ENCODE measurements around the gene HMX3. TPM values are rescaled to one million over a fixed set of nuclear protein-coding genes. Genes with fewer than 3 reads are reported as not detected.

HMX3 gene
- total RNA-seq, 2 donors from 2014 or later: not detected

- H3K9me3 Mint-ChIP-seq: no peaks in the 10 kb centered on the region
- DNase-seq (ENCODE audit: low spot score): no peak
These were observed 17.9 kb upstream of the HMX3 start for GRCh38 chr10:123117644-123118417.

GRCh38 chr10:123119081-123119480 lies 16.7 kb upstream of the HMX3 start:
- ATAC-seq: no peak
- peaks cover 33 to 42% of the 10 kb centered on the region in 2 donors for H3K27me3 Mint-ChIP-seq
- no peaks in the 10 kb centered on the region for H3K9me3 Mint-ChIP-seq
- H3K36me3 Mint-ChIP-seq: no peaks in the 10 kb centered on the region
- DNase-seq (ENCODE audit: low spot score): no peak
- no peak overlapping the region for H3K4me3 Mint-ChIP-seq
- H3K27ac Mint-ChIP-seq: no peak overlapping the region
- H3K4me1 Mint-ChIP-seq (ENCODE audit: low read depth in 2 of 2): no peaks in the 10 kb centered on the region

More at GRCh38 chr10:123117644-123118417, 17.9 kb upstream of the HMX3 start:
- Mint-ChIP-seq H3K27ac (no peak overlapping the region), H3K27me3 (peaks cover 35 to 40% of the 10 kb centered on the region in 2 donors), H3K4me3 (no peak overlapping the region), H3K36me3 (no peaks in the 10 kb centered on the region), H3K4me1 (ENCODE audit: low read depth in 2 of 2) (no peaks in the 10 kb centered on the region)
- peak in 1 of 2 donors; percentile 20 for ATAC-seq

GRCh38 chr10:123126246-123126645 lies 9.5 kb upstream of the HMX3 start:
- H3K9me3 Mint-ChIP-seq: no peaks in the 10 kb centered on the region
- peaks cover 51 to 60% of the 10 kb centered on the region in 2 donors for H3K27me3 Mint-ChIP-seq
- no peak overlapping the region for H3K27ac Mint-ChIP-seq
- no peak for ATAC-seq
- DNase-seq (ENCODE audit: low spot score): no peak
- no peaks in the 10 kb centered on the region for H3K4me1 Mint-ChIP-seq (ENCODE audit: low read depth in 2 of 2)
- H3K4me3 Mint-ChIP-seq: no peak overlapping the region
- H3K36me3 Mint-ChIP-seq: no peaks in the 10 kb centered on the region

- DNase-seq (ENCODE audit: low spot score) (no peak), ATAC-seq (no peak)
- peaks cover 12 to 15% of the 10 kb centered on the region in 2 donors for H3K4me1 Mint-ChIP-seq (ENCODE audit: low read depth in 2 of 2)
- H3K9me3 Mint-ChIP-seq: no peaks in the 10 kb centered on the region
- H3K36me3 Mint-ChIP-seq: no peaks in the 10 kb centered on the region
- H3K27me3 Mint-ChIP-seq: peaks cover 57 to 74% of the 10 kb centered on the region in 2 donors
- no peak overlapping the region for H3K4me3 Mint-ChIP-seq
- H3K27ac Mint-ChIP-seq: no peak overlapping the region
These were observed 6.0 kb upstream of the HMX3 start for GRCh38 chr10:123129618-123130271.

- Mint-ChIP-seq H3K9me3 (no peaks in the 10 kb centered on the region), H3K4me3 (peak overlapping the region; percentile 70), H3K4me1 (ENCODE audit: low read depth in 2 of 2) (peaks cover 19 to 21% of the 10 kb centered on the region in 2 donors), H3K36me3 (no peaks in the 10 kb centered on the region), H3K27ac (no peak overlapping the region), H3K27me3 (peaks cover 44 to 67% of the 10 kb centered on the region in 2 donors)
- ATAC-seq (peak; percentile 72 to 76), DNase-seq (ENCODE audit: low spot score) (peak; percentile 88)
These were observed 2.9 kb upstream of the HMX3 start for GRCh38 chr10:123132576-123133477.

- no peaks in the 10 kb centered on the region for H3K36me3 Mint-ChIP-seq
- no peak overlapping the region for H3K27ac Mint-ChIP-seq
- peaks cover 19 to 21% of the 10 kb centered on the region in 2 donors for H3K4me1 Mint-ChIP-seq (ENCODE audit: low read depth in 2 of 2)
- no peaks in the 10 kb centered on the region for H3K9me3 Mint-ChIP-seq
- DNase-seq (ENCODE audit: low spot score) (no peak), ATAC-seq (no peak)
- H3K4me3 Mint-ChIP-seq: peak overlapping the region; percentile 57
- peaks cover 41 to 69% of the 10 kb centered on the region in 2 donors for H3K27me3 Mint-ChIP-seq
These were observed 2.0 kb upstream of the HMX3 start for GRCh38 chr10:123133541-123134342.

- H3K36me3 Mint-ChIP-seq: no peaks in the 10 kb centered on the region
- peak overlapping the region; percentile 57 for H3K4me3 Mint-ChIP-seq
These were observed 1.3 kb upstream of the HMX3 start for GRCh38 chr10:123134343-123134914.

GRCh38 chr10:123134915-123135414 lies 805 bp upstream of the HMX3 start:
- DNase-seq (ENCODE audit: low spot score) (no peak), ATAC-seq (no peak)
- H3K36me3 Mint-ChIP-seq: no peaks in the 10 kb centered on the region
- no peak overlapping the region for H3K27ac Mint-ChIP-seq
- H3K9me3 Mint-ChIP-seq: no peaks in the 10 kb centered on the region
- H3K4me3 Mint-ChIP-seq: peak overlapping the region; percentile 38
- peaks cover 27 to 28% of the 10 kb centered on the region in 2 donors for H3K4me1 Mint-ChIP-seq (ENCODE audit: low read depth in 2 of 2)
- H3K27me3 Mint-ChIP-seq: peaks cover 46 to 69% of the 10 kb centered on the region in 2 donors

More at GRCh38 chr10:123134343-123134914, 1.3 kb upstream of the HMX3 start:
- Mint-ChIP-seq H3K4me1 (ENCODE audit: low read depth in 2 of 2) (peaks cover 23 to 25% of the 10 kb centered on the region in 2 donors), H3K9me3 (no peaks in the 10 kb centered on the region), H3K27me3 (peaks cover 44 to 70% of the 10 kb centered on the region in 2 donors), H3K27ac (no peak overlapping the region)
- no peak for ATAC-seq
- DNase-seq (ENCODE audit: low spot score): no peak

- peak overlapping the region in 1 of 2 donors; percentile 37 for H3K27ac Mint-ChIP-seq
These were observed 543 bp downstream of the HMX3 start for GRCh38 chr10:123136221-123136805.

GRCh38 chr10:123136806-123137642 lies 1.3 kb downstream of the HMX3 start:
- Mint-ChIP-seq H3K4me1 (ENCODE audit: low read depth in 2 of 2) (peaks cover 32 to 35% of the 10 kb centered on the region in 2 donors), H3K36me3 (no peaks in the 10 kb centered on the region), H3K27me3 (peaks cover 46 to 65% of the 10 kb centered on the region in 2 donors), H3K27ac (peak overlapping the region in 1 of 2 donors; percentile 37), H3K9me3 (no peaks in the 10 kb centered on the region), H3K4me3 (peak overlapping the region; percentile 84)
- ATAC-seq (peak; percentile 25 to 45), DNase-seq (ENCODE audit: low spot score) (no peak)

More at GRCh38 chr10:123136221-123136805, 543 bp downstream of the HMX3 start:
- peaks cover 27 to 29% of the 10 kb centered on the region in 2 donors for H3K4me1 Mint-ChIP-seq (ENCODE audit: low read depth in 2 of 2)
- no peak for DNase-seq (ENCODE audit: low spot score)
- no peaks in the 10 kb centered on the region for H3K36me3 Mint-ChIP-seq
- no peaks in the 10 kb centered on the region for H3K9me3 Mint-ChIP-seq
- ATAC-seq: no peak
- H3K4me3 Mint-ChIP-seq: peak overlapping the region; percentile 84
- peaks cover 44 to 65% of the 10 kb centered on the region in 2 donors for H3K27me3 Mint-ChIP-seq

GRCh38 chr10:123139165-123139520 lies 3.4 kb downstream of the HMX3 start:
- Mint-ChIP-seq H3K36me3 (no peaks in the 10 kb centered on the region), H3K27me3 (peaks cover 41 to 58% of the 10 kb centered on the region in 2 donors), H3K27ac (no peak overlapping the region), H3K4me3 (peak overlapping the region; percentile 7), H3K4me1 (ENCODE audit: low read depth in 2 of 2) (peaks cover 22 to 26% of the 10 kb centered on the region in 2 donors), H3K9me3 (no peaks in the 10 kb centered on the region)
- ATAC-seq (no peak), DNase-seq (ENCODE audit: low spot score) (no peak)
